Measurements from ENCODE around the gene RUNX1.

- TF ChIP-seq GABPA (IDR thresholded peaks at IDR 0.05; ENCODE audit: low read depth, low read length) (no peak), GABPA (CRISPR knock-in tag; IDR thresholded peaks at IDR 0.05; ENCODE audit: low read depth) (no peak), LCORL (IDR thresholded peaks at IDR 0.05) (no peak), LCORL (CRISPR knock-in tag; IDR thresholded peaks at IDR 0.05) (no peak), ZFX (CRISPR knock-in tag; IDR thresholded peaks at IDR 0.05; ENCODE audit: low read depth) (no peak), EP300 (IDR thresholded peaks at IDR 0.05; ENCODE audit: low read depth in 2 of 2, low read length in 2 of 2) (no peak), EP300 (CRISPR knock-in tag; IDR thresholded peaks at IDR 0.05; ENCODE audit: borderline replicate concordance) (no peak), ZBTB8A (CRISPR knock-in tag; IDR thresholded peaks at IDR 0.05; ENCODE audit: borderline replicate concordance, low read depth) (no peak), ZNF639 (CRISPR knock-in tag; conservative IDR thresholded peaks at IDR 0.05) (no peak)
These were observed 43.4 kb downstream of the RUNX1 start for GRCh38 chr21:35005560-35006224.

All from HepG2 (cell line).